22Rv1 (cell line): ENCODE results near the gene COX18.

Source experiments
- CTCF ChIP-seq: fragments of 450-650 bp; IDR thresholded peaks from 2 replicates; pipeline ENCODE4 v1.5.1; 2017; ENCODE audit warnings: mild to moderate bottlenecking
- ZFX ChIP-seq: fragments of 450-650 bp; IDR thresholded peaks from 2 replicates; pipeline ENCODE4 v1.6.1; 2017; ENCODE audit warnings: antibody characterized with exemption, borderline replicate concordance

GRCh38 chr4:73066445-73066844, 3.1 kb downstream of the COX18 start:
- no peak for TF ChIP-seq CTCF
- TF ChIP-seq ZFX: no peak
